T-helper 2 cell treated with Interferon-gamma antibody and Interleukin-4, amounts not matched to agents 100 ng/mL and 5 ng/mL, for 36 hours (primary cell): Measurements from ENCODE around the gene SLC2A5. TPM values are rescaled to one million over a fixed set of nuclear protein-coding genes. Genes with fewer than 3 reads are reported as not detected.

Experiments
- intact Hi-C: fragments of 100-400 bp; cut with micrococcal nuclease; formaldehyde crosslinking; loops from one replicate; pipeline ENCODE4 v1.15.1; 2023
- total RNA-seq: library from RNA; stranded (reverse); gene quantifications from 2 replicates; pipeline ENCODE4 v1.2.3, GENCODE V29; 2022

SLC2A5 gene
- total RNA-seq, 1 donor from 2014 or later, result 0.05 TPM

GRCh38 chr1:9065213-9065751 is 4.2 kb downstream of the SLC2A5 start:
- intact Hi-C loops, result no loop called here

- intact Hi-C loops, result no loop called here
Observed at GRCh38 chr1:9062846-9063245, 6.6 kb downstream of the SLC2A5 start.

GRCh38 chr1:9062021-9062471 is 7.4 kb downstream of the SLC2A5 start:
- intact Hi-C loops, result no loop called here

GRCh38 chr1:9061252-9061960 is 8.0 kb downstream of the SLC2A5 start:
- intact Hi-C loops, result no loop called here

- intact Hi-C loops, result no loop called here
Observed at GRCh38 chr1:9059891-9060744, 9.3 kb downstream of the SLC2A5 start.

GRCh38 chr1:9058465-9058864 is 11.0 kb downstream of the SLC2A5 start:
- intact Hi-C loops, result no loop called here

GRCh38 chr1:9057851-9058250 is 11.6 kb downstream of the SLC2A5 start:
- intact Hi-C loops, result no loop called here

GRCh38 chr1:9052272-9053049 is 17.0 kb downstream of the SLC2A5 start:
- intact Hi-C loops, result no loop called here

- intact Hi-C loops, result no loop called here
Observed at GRCh38 chr1:9051379-9051778, 18.1 kb downstream of the SLC2A5 start.

- intact Hi-C loops, result no loop called here
Observed at GRCh38 chr1:9050803-9051202, 18.6 kb downstream of the SLC2A5 start.

GRCh38 chr1:9048551-9048950 is 20.9 kb downstream of the SLC2A5 start:
- intact Hi-C loops, result no loop called here

- intact Hi-C loops, result no loop called here
Observed at GRCh38 chr1:9047019-9047418, 22.4 kb downstream of the SLC2A5 start.

- intact Hi-C loops, result no loop called here
Observed at GRCh38 chr1:9045861-9046510, 23.4 kb downstream of the SLC2A5 start.

- intact Hi-C loops, result no loop called here
Observed at GRCh38 chr1:9044236-9044635, 25.2 kb downstream of the SLC2A5 start.

- intact Hi-C loops, result no loop called here
Observed at GRCh38 chr1:9042272-9042671, 27.2 kb downstream of the SLC2A5 start.

GRCh38 chr1:9041116-9041779 is 28.2 kb downstream of the SLC2A5 start:
- intact Hi-C loops, result no loop called here

GRCh38 chr1:9040659-9041030 is 28.8 kb downstream of the SLC2A5 start:
- intact Hi-C loops, result no loop called here

- intact Hi-C loops, result no loop called here
Observed at GRCh38 chr1:9039761-9040658, 29.4 kb downstream of the SLC2A5 start.
